ENCODE measurements around the gene CPLANE1.
"Not testable (repeated sequence)": the region's sequence is repeated elsewhere in the genome, so short reads cannot be mapped to it uniquely, and the experiment has no call there.

Gene CPLANE1

GRCh38 chr5:37247036-37247435 lies 2.1 kb downstream of the CPLANE1 start:
- Mint-ChIP-seq H3K4me3 (peak overlapping the region; percentile 88 to 96 (median 90)), H3K36me3 (ENCODE audit: low read depth) (peaks cover 6% of the 10 kb centered on the region), H3K27me3 (ENCODE audit: low read depth) (peaks cover 3% of the 10 kb centered on the region), H3K4me1 (peaks cover 14% of the 10 kb centered on the region), H3K27ac (peak overlapping the region in 1 of 3 experiments; percentile 30), H3K9me3 (no peaks in the 10 kb centered on the region)
- TF ChIP-seq CTCF (IDR thresholded peaks at IDR 0.05; ENCODE audit: unreplicated experiment in 3 of 3): no peak

- no peaks in the 10 kb centered on the region for H3K27me3 Mint-ChIP-seq (ENCODE audit: low read depth)
- no peak overlapping the region for H3K4me3 Mint-ChIP-seq
- H3K36me3 Mint-ChIP-seq (ENCODE audit: low read depth): peaks cover 72% of the 10 kb centered on the region
- no peak for TF ChIP-seq CTCF (IDR thresholded peaks at IDR 0.05; ENCODE audit: unreplicated experiment in 3 of 3)
- H3K9me3 Mint-ChIP-seq: peaks cover 21% of the 10 kb centered on the region
- H3K4me1 Mint-ChIP-seq: no peaks in the 10 kb centered on the region
- H3K27ac Mint-ChIP-seq: no peak overlapping the region
Measured at GRCh38 chr5:37234288-37234687, 14.9 kb downstream of the CPLANE1 start.

GRCh38 chr5:37226377-37226776 lies 22.8 kb downstream of the CPLANE1 start:
- Mint-ChIP-seq H3K36me3 (ENCODE audit: low read depth) (peaks cover 49% of the 10 kb centered on the region), H3K9me3 (no peaks in the 10 kb centered on the region), H3K4me3 (no peak overlapping the region), H3K27me3 (ENCODE audit: low read depth) (no peaks in the 10 kb centered on the region), H3K27ac (no peak overlapping the region), H3K4me1 (no peaks in the 10 kb centered on the region)
- TF ChIP-seq CTCF (IDR thresholded peaks at IDR 0.05; ENCODE audit: unreplicated experiment in 3 of 3): no peak

GRCh38 chr5:37222181-37222580 lies 27.0 kb downstream of the CPLANE1 start:
- TF ChIP-seq CTCF (IDR thresholded peaks at IDR 0.05; ENCODE audit: unreplicated experiment in 3 of 3): no peak
- no peaks in the 10 kb centered on the region for H3K27me3 Mint-ChIP-seq (ENCODE audit: low read depth)
- H3K9me3 Mint-ChIP-seq: no peaks in the 10 kb centered on the region
- H3K27ac Mint-ChIP-seq: no peak overlapping the region
- H3K36me3 Mint-ChIP-seq (ENCODE audit: low read depth): peaks cover 55% of the 10 kb centered on the region
- no peaks in the 10 kb centered on the region for H3K4me1 Mint-ChIP-seq
- no peak overlapping the region for H3K4me3 Mint-ChIP-seq

GRCh38 chr5:37220426-37220825 lies 28.8 kb downstream of the CPLANE1 start:
- H3K36me3 Mint-ChIP-seq (ENCODE audit: low read depth): peaks cover 56% of the 10 kb centered on the region
- not testable (repeated sequence) for H3K9me3 Mint-ChIP-seq; H3K27ac Mint-ChIP-seq; H3K4me3 Mint-ChIP-seq; H3K27me3 Mint-ChIP-seq (ENCODE audit: low read depth); H3K4me1 Mint-ChIP-seq

GRCh38 chr5:37219384-37219783 lies 29.8 kb downstream of the CPLANE1 start:
- not testable (repeated sequence) for H3K4me1 Mint-ChIP-seq, H3K9me3 Mint-ChIP-seq
- peaks cover 52% of the 10 kb centered on the region for H3K36me3 Mint-ChIP-seq (ENCODE audit: low read depth)

GRCh38 chr5:37217976-37218375 lies 31.2 kb downstream of the CPLANE1 start:
- H3K27me3 Mint-ChIP-seq (ENCODE audit: low read depth): no peaks in the 10 kb centered on the region
- H3K4me3 Mint-ChIP-seq: no peak overlapping the region
- no peaks in the 10 kb centered on the region for H3K4me1 Mint-ChIP-seq
- H3K9me3 Mint-ChIP-seq: no peaks in the 10 kb centered on the region
- no peak overlapping the region for H3K27ac Mint-ChIP-seq
- no peak for TF ChIP-seq CTCF (IDR thresholded peaks at IDR 0.05; ENCODE audit: unreplicated experiment in 3 of 3)
- peaks cover 44% of the 10 kb centered on the region for H3K36me3 Mint-ChIP-seq (ENCODE audit: low read depth)

More at GRCh38 chr5:37219384-37219783, 29.8 kb downstream of the CPLANE1 start:
- H3K27me3 Mint-ChIP-seq (ENCODE audit: low read depth); H3K27ac Mint-ChIP-seq; H3K4me3 Mint-ChIP-seq: not testable (repeated sequence)
